PC-9 (cell line): Measurements from ENCODE around the gene ZDHHC11.

Source experiments
- CTCF ChIP-seq: fragments of 200-600 bp; sonication (generic); conservative IDR thresholded peaks from 2 replicates; pipeline ENCODE4 v1.6.1; 2017; ENCODE audit warnings: mixed run types, antibody characterized with exemption, mild to moderate bottlenecking, moderate library complexity
- EZH2 ChIP-seq: fragments of 200-600 bp; sonication (generic); IDR thresholded peaks from 2 replicates; pipeline ENCODE4 v1.8.0; 2017; ENCODE audit warnings: antibody characterized with exemption, low read depth

- TF ChIP-seq CTCF = no peak
- no peak for TF ChIP-seq EZH2
Measured at GRCh38 chr5:815449-815848, 35.3 kb downstream of the ZDHHC11 start.
